GM12878 (cell line): Measurements from ENCODE around the gene ATP2C1. TPM values are rescaled to one million over a fixed set of nuclear protein-coding genes. Genes with fewer than 3 reads are reported as not detected.

Experiments used
- ATAC-seq: fragments of 200-7000 bp; cut with Tn5 transposase; 3 replicates; pipeline ENCODE4 v1.9.1; 2020; ENCODE audit warnings: mild to moderate bottlenecking, moderate library complexity
- BruUV-seq: library from RNA; stranded (reverse); fragments of 400-500 nt; replicated peaks from 2 replicates; lab custom pipeline; 2021; lab: Mats Ljungman, UMichigan
- CTCF ChIA-PET: fragments of 300-600 bp; sonication (Branson Sonifier 250); formaldehyde crosslinking; extraction: SDS; loops from one replicate; lab custom pipeline; 2021; ENCODE audit warnings: inconsistent platforms; lab: Yijun Ruan, JAX
- POLR2A ChIA-PET: fragments of 350-600 bp; formaldehyde crosslinking; extraction: SDS; loops from one replicate; lab custom pipeline; 2021; ENCODE audit warnings: inconsistent platforms; lab: Charles Lee
- RAD21 ChIA-PET: fragments of 300-600 bp; sonication (Branson Sonifier 250); formaldehyde crosslinking; loops from one replicate; lab custom pipeline; 2023; ENCODE audit warnings: antibody characterized with exemption; ENCODE audit not compliant: unreplicated experiment; lab: Charles Lee
- SMC1A ChIA-PET: fragments of 300-600 bp; sonication (Branson Sonifier 250); formaldehyde crosslinking; loops from one replicate; lab custom pipeline; 2023; ENCODE audit not compliant: unreplicated experiment, uncharacterized antibody; lab: Charles Lee
- DNase-seq: peaks from one replicate; pipeline ENCODE4 v3.0.0-alpha.2; 2011; ENCODE audit warnings: low read depth, low spot score
- FAIRE-seq: peaks from 3 replicates; lab custom pipeline; 2011; peaks lifted over from hg19 to GRCh38; lab: Jason Lieb, UNC
- H2AFZ ChIP-seq: 2 replicates; pipeline ENCODE4 v1.6.0; 2011; ENCODE audit warnings: low read depth, low read length, control low read depth; ENCODE audit not compliant: control insufficient read depth
- H3K27ac ChIP-seq: 2 replicates; pipeline ENCODE4 v1.5.1; 2011; ENCODE audit warnings: control low read depth; ENCODE audit not compliant: control insufficient read depth, insufficient read depth
- H3K27me3 ChIP-seq, 2 experiments: replicated peaks in 1 of 2; 2 replicates each; pipeline versions ENCODE4 v1.6.0 to v1.6.1; 2011; ENCODE audit warnings: low read length in 1 of 2; ENCODE audit not compliant: control insufficient read depth in 2 of 2, insufficient read depth in 2 of 2
- H3K36me3 ChIP-seq, 2 experiments: 2 replicates each; pipeline ENCODE4 v1.5.1; 2011; ENCODE audit warnings: low read length in 1 of 2; ENCODE audit not compliant: control insufficient read depth in 2 of 2, insufficient read depth in 2 of 2
- H3K4me1 ChIP-seq: 2 replicates; pipeline ENCODE4 v1.6.1; 2011; ENCODE audit warnings: mild to moderate bottlenecking, low read length, moderate library complexity, mixed read lengths; ENCODE audit not compliant: control insufficient read depth, insufficient read depth
- H3K4me2 ChIP-seq: 2 replicates; pipeline ENCODE4 v1.6.0; 2011; ENCODE audit warnings: control low read depth; ENCODE audit not compliant: control insufficient read depth, insufficient read depth
- H3K4me3 ChIP-seq: fragments of 200-600 bp; sonication (generic); 2 replicates; pipeline ENCODE4 v1.5.1; 2016
- H3K79me2 ChIP-seq: 2 replicates; pipeline ENCODE4 v1.6.0; 2011; ENCODE audit warnings: low read length; ENCODE audit not compliant: control insufficient read depth, insufficient read depth
- H3K9ac ChIP-seq: 2 replicates; pipeline ENCODE4 v1.8.0; 2011; ENCODE audit warnings: low read length, control low read depth, mixed read lengths; ENCODE audit not compliant: control insufficient read depth, insufficient read depth
- H3K9me3 ChIP-seq: replicated peaks from 3 replicates; pipeline ENCODE4 v1.5.1; 2011; ENCODE audit warnings: mild to moderate bottlenecking, low read length; ENCODE audit not compliant: control insufficient read depth, insufficient read depth
- H4K20me1 ChIP-seq: 2 replicates; pipeline ENCODE4 v1.6.0; 2011; ENCODE audit not compliant: control insufficient read depth, insufficient read depth
- CHD4 ChIP-seq: fragments of 200-600 bp; sonication (generic); IDR thresholded peaks from 2 replicates; pipeline ENCODE4 v1.6.1; 2016; ENCODE audit warnings: mild to moderate bottlenecking
- CTCF ChIP-seq, 3 experiments: IDR thresholded peaks in 2 of 3; conservative IDR thresholded peaks in 1 of 3; 2 replicates each; pipeline ENCODE4 v1.5.1; 2011; ENCODE audit warnings: low read depth in 3 of 3, low read length in 3 of 3, mild to moderate bottlenecking in 3 of 3, control low read depth in 2 of 3, moderate library complexity in 2 of 3, inconsistent platforms in 1 of 3, mixed read lengths in 1 of 3; ENCODE audit not compliant: control insufficient read depth in 2 of 3, insufficient read depth in 1 of 3; ENCODE audit errors: extremely low read depth in 1 of 3
- E4F1 ChIP-seq: fragments of 450-650 bp; IDR thresholded peaks from 2 replicates; pipeline ENCODE4 v1.6.1; 2018; ENCODE audit warnings: borderline replicate concordance, mild to moderate bottlenecking; ENCODE audit not compliant: partially characterized antibody
- EP300 ChIP-seq, 2 experiments: fragments of 150-350 bp in 1 of 2; IDR thresholded peaks; 2 replicates each; pipeline ENCODE4 v1.6.1; 2011 to 2012; ENCODE audit warnings: low read depth in 2 of 2, low read length in 2 of 2, borderline replicate concordance in 1 of 2, improper control_type of control experiment in 1 of 2, inconsistent platforms in 1 of 2; ENCODE audit not compliant: control insufficient read depth in 1 of 2
- GATAD2B ChIP-seq: fragments of 450-650 bp; conservative IDR thresholded peaks from 2 replicates; pipeline ENCODE4 v1.6.1; 2017; ENCODE audit warnings: low read depth, mild to moderate bottlenecking, moderate library complexity
- IKZF1 ChIP-seq: fragments of 450-650 bp; conservative IDR thresholded peaks from 2 replicates; pipeline ENCODE4 v1.6.1; 2017; ENCODE audit warnings: antibody characterized with exemption, mild to moderate bottlenecking
- RELA ChIP-seq: fragments of 450-650 bp; IDR thresholded peaks from 2 replicates; pipeline ENCODE4 v1.8.0; 2014; ENCODE audit warnings: borderline replicate concordance; ENCODE audit not compliant: partially characterized antibody
- SRF ChIP-seq, 2 experiments: IDR thresholded peaks; 2 replicates each; pipeline ENCODE4 v1.6.1; 2011; ENCODE audit warnings: low read depth in 2 of 2, low read length in 2 of 2, mild to moderate bottlenecking in 1 of 2, moderate library complexity in 1 of 2
- STAT1 ChIP-seq: fragments of 450-650 bp; conservative IDR thresholded peaks from 2 replicates; pipeline ENCODE4 v1.6.1; 2014; ENCODE audit warnings: antibody characterized with exemption, mild to moderate bottlenecking
- SUPT20H ChIP-seq: IDR thresholded peaks from 2 replicates; pipeline ENCODE4 v1.6.1; 2011; ENCODE audit warnings: low read depth, mild to moderate bottlenecking, low read length, moderate library complexity, borderline replicate concordance; ENCODE audit not compliant: control insufficient read depth
- ZNF274 ChIP-seq: IDR thresholded peaks from one replicate; pipeline ENCODE4 v1.8.0; 2011; ENCODE audit not compliant: insufficient read length, insufficient read depth
- WGBS: methylation state at CpG from one replicate; pipeline ENCODE4 v1.1.6; 2016; ENCODE audit warnings: low lambda C conversion rate; ENCODE audit not compliant: insufficient replicate concordance, insufficient coverage; ENCODE audit errors: missing lambda C conversion rate; 5-methylcytosine and 5-hydroxymethylcytosine counted together
- in situ Hi-C: fragments of 300-500 bp; cut with MboI; formaldehyde crosslinking; loops from 9 replicates; pipeline ENCODE4 v1.14.3; 2018; ENCODE audit warnings: mixed read lengths
- intact Hi-C: fragments of 100-400 bp; cut with micrococcal nuclease; formaldehyde crosslinking; loops from one replicate; pipeline ENCODE4 v1.14.2; 2022; ENCODE audit not compliant: unreplicated experiment
- polyA plus RNA-seq, 11 experiments: library from polyadenylated mRNA; depleted of rRNA in 4 of 11; unstranded in 6 of 11; stranded (reverse) in 5 of 11; fragments of >200 nt; fragmentation: Nextera tagmentation in 4 of 11; fragmentation: Illumina TruSeq in 1 of 11; extraction: Ambion mirVana in 4 of 11; extraction: Trizol in 1 of 11; gene quantifications; 1 replicate in 1 of 11; 2 replicates in 10 of 11; pipeline versions ENCODE4 v1.2.1 to v1.2.3, GENCODE V29; 2011 to 2016; ENCODE audit warnings: inconsistent platforms in 2 of 11, missing spikeins in 2 of 11, low read depth in 1 of 11
- total RNA-seq, 4 experiments: library from RNA; depleted of rRNA in 3 of 4; stranded (reverse); fragments of >200 nt in 3 of 4; fragmentation: Illumina TruSeq in 1 of 4; extraction: Trizol in 1 of 4; gene quantifications; 2 replicates each; pipeline versions ENCODE4 v1.2.1 to v1.2.3, GENCODE V29; 2013 to 2021
- TF ChIP-seq, protein P1 (sequence below): IDR thresholded peaks from 2 replicates; pipeline ENCODE4 v1.6.1; 2012; ENCODE audit warnings: mild to moderate bottlenecking, low read depth, low read length

The ATP2C1 gene
- total and polyA plus RNA-seq, 10 of the 15 experiments (the other 5 are each of a cell fraction or from before 2014, with no cell fraction given): 20.6 to 116 (median 55.1) TPM

DNA sequence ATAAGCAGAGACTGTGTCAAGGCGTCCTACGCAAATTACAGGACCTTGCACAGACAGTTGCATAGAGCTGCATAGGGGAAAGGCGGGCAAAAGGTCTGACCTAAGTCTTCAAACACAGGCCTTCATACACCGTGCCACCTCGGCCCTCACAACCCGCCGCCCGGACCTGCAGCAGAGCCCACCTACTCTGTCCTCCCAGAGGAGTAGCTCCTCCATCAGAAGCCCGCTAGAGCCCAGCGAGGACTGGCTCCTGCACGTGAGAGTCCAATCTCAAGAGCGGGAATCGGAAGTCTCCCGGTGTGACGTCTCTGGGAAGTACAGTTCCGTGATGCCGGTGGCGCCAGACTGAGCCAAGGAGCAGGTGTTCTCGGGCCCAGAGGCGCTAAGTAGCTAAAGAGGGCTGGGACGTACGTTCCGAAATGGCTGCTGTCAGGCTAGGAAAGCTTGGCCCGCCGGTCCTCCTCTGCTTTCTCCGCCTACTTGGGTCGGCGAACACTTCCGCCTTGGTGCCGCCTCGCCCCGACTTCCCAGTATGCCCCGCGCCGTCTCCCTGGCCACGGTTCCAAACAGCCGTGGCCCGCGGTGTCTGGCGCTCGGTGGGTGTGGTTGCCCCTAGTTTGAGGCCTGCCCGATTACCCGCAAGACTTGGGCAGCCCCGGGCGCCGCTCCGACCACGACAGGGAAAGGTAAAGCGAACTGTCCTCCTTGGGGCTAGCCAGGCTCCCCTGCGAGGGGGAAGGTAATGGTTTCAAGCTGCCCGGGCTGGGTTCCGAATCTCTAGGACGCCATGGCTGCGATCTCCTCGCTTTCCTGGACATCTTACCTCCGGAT, 132.7 kb downstream of the ATP2C1 start, which contains the start of the genes ASTE1 and NEK11 (continued):
- 0 out of 2 replicates have a peak, but pooled peaks have one; percentile 51 for TF ChIP-seq GATAD2B
- no peak for TF ChIP-seq ZNF274
- TF ChIP-seq CHD4: no peak
- TF ChIP-seq, protein P1, sequence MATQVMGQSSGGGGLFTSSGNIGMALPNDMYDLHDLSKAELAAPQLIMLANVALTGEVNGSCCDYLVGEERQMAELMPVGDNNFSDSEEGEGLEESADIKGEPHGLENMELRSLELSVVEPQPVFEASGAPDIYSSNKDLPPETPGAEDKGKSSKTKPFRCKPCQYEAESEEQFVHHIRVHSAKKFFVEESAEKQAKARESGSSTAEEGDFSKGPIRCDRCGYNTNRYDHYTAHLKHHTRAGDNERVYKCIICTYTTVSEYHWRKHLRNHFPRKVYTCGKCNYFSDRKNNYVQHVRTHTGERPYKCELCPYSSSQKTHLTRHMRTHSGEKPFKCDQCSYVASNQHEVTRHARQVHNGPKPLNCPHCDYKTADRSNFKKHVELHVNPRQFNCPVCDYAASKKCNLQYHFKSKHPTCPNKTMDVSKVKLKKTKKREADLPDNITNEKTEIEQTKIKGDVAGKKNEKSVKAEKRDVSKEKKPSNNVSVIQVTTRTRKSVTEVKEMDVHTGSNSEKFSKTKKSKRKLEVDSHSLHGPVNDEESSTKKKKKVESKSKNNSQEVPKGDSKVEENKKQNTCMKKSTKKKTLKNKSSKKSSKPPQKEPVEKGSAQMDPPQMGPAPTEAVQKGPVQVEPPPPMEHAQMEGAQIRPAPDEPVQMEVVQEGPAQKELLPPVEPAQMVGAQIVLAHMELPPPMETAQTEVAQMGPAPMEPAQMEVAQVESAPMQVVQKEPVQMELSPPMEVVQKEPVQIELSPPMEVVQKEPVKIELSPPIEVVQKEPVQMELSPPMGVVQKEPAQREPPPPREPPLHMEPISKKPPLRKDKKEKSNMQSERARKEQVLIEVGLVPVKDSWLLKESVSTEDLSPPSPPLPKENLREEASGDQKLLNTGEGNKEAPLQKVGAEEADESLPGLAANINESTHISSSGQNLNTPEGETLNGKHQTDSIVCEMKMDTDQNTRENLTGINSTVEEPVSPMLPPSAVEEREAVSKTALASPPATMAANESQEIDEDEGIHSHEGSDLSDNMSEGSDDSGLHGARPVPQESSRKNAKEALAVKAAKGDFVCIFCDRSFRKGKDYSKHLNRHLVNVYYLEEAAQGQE: no peak
- TF ChIP-seq, all 136 proteins: peak for 42

GRCh38 chr3:131028844-131029243, 135.0 kb downstream of the ATP2C1 start:
- Histone ChIP-seq H3K36me3 (no peaks in the 10 kb centered on the region), H3K79me2 (peaks cover 4% of the 10 kb centered on the region; the same call in 1 of the 2 replicates), H3K4me1 (no peaks in the 10 kb centered on the region; the same call in 1 of the 2 replicates), H2AFZ (no peak overlapping the region), H4K20me1 (no peaks in the 10 kb centered on the region), H3K4me3 (no peak overlapping the region), H3K9ac (no peak overlapping the region), H3K9me3 (no peaks in the 10 kb centered on the region), H3K27me3 (no peaks in the 10 kb centered on the region), H3K4me2 (no peak overlapping the region), H3K27ac (no peak overlapping the region)
- 75% methylated on average over 3 of the region's 3 CpGs for WGBS
- intact Hi-C loops (loop anchor here (5.0 to 10.0 kb wide), 3 partner anchors 274 to 466 kb away; partner anchors contain the start of gene NUDT16), in situ Hi-C loops (no loop called here)
- FAIRE-seq (no peak), ATAC-seq (no peak), DNase-seq (no peak)
- POLR2A ChIA-PET: no interaction called here
- SMC1A ChIA-PET: no interaction called here
- RAD21 ChIA-PET: no interaction called here
- BruUV-seq: no TSS peak
- CTCF ChIA-PET: no interaction called here
- TF ChIP-seq IKZF1 (no peak), EP300 (IDR thresholded peaks at IDR 0.05; ENCODE audit: borderline replicate concordance in 1 of 2, control insufficient read depth in 1 of 2, low read depth in 2 of 2, low read length in 2 of 2) (no peak), SRF (IDR thresholded peaks at IDR 0.05; ENCODE audit: low read depth in 2 of 2, low read length in 2 of 2) (no peak), STAT1 (no peak), E4F1 (no peak), CTCF (IDR thresholded peaks at IDR 0.05 in 2 of 3, conservative IDR thresholded peaks at IDR 0.05 in 1 of 3; ENCODE audit: control insufficient read depth in 2 of 3, extremely low read depth in 1 of 3, insufficient read depth in 1 of 3, low read depth in 3 of 3, low read length in 3 of 3) (no peak), SUPT20H (no peak), RELA (no peak)
